CD4-positive, alpha-beta T cell treated with Interleukin-12 subunit alpha and Interleukin-12 subunit beta, for 1 hour (primary cell): ENCODE results near the gene NACAD.
A peak's percentile ranks its signal among the peaks of the same experiment; 100 is the strongest.
"Not testable (repeated sequence)": the region's sequence is repeated elsewhere in the genome, so short reads cannot be mapped to it uniquely, and the experiment has no call there.

Source experiments
- DNase-seq: peaks from one replicate; pipeline ENCODE4 v3.0.0-alpha.2; 2020

NACAD gene

GRCh38 chr7:45088821-45089340, at the start of gene NACAD:
Gene NACAD, minus strand, starts transcription at chr7:45088969. Its CDS starts 75 bp downstream, at chr7:45088894.
- peak; percentile 43 for DNase-seq

- peak; percentile 77 for DNase-seq
These were observed 47.6 kb upstream of the NACAD start for GRCh38 chr7:45136106-45137060.

GRCh38 chr7:45133877-45134276, 45.1 kb upstream of the NACAD start:
- no peak for DNase-seq

GRCh38 chr7:45133352-45133751, 44.6 kb upstream of the NACAD start:
- no peak for DNase-seq

- no peak for DNase-seq
These were observed 44.0 kb upstream of the NACAD start for GRCh38 chr7:45132708-45133320.

GRCh38 chr7:45131891-45132290, 43.1 kb upstream of the NACAD start:
- no peak for DNase-seq

- DNase-seq = no peak
These were observed 42.1 kb upstream of the NACAD start for GRCh38 chr7:45130910-45131309.

- DNase-seq = no peak
These were observed 41.1 kb upstream of the NACAD start for GRCh38 chr7:45129906-45130305.

- no peak for DNase-seq
These were observed 40.5 kb upstream of the NACAD start for GRCh38 chr7:45129181-45129800.

GRCh38 chr7:45126920-45127319, 38.2 kb upstream of the NACAD start:
- no peak for DNase-seq

- DNase-seq = no peak
These were observed 37.4 kb upstream of the NACAD start for GRCh38 chr7:45126201-45126600.

- no peak for DNase-seq
These were observed 36.6 kb upstream of the NACAD start for GRCh38 chr7:45125193-45125904.

- DNase-seq = no peak
These were observed 35.3 kb upstream of the NACAD start for GRCh38 chr7:45123913-45124710.

- DNase-seq = peak; percentile 27
These were observed 34.4 kb upstream of the NACAD start for GRCh38 chr7:45122975-45123860.

GRCh38 chr7:45119550-45119949, 30.8 kb upstream of the NACAD start:
- no peak for DNase-seq

- DNase-seq = no peak
These were observed 30.1 kb upstream of the NACAD start for GRCh38 chr7:45118889-45119331.

- DNase-seq = no peak
These were observed 29.5 kb upstream of the NACAD start for GRCh38 chr7:45118292-45118691.

- no peak for DNase-seq
These were observed 28.8 kb upstream of the NACAD start for GRCh38 chr7:45117582-45117981.

GRCh38 chr7:45116048-45116447, 27.3 kb upstream of the NACAD start:
- no peak for DNase-seq

- no peak for DNase-seq
These were observed 26.2 kb upstream of the NACAD start for GRCh38 chr7:45114926-45115325.

GRCh38 chr7:45114257-45114656, 25.5 kb upstream of the NACAD start:
- DNase-seq = not testable (repeated sequence)
